Stimulated activated CD4-positive, alpha-beta T cell treated with anti-CD3 and anti-CD28 coated beads, Interleukin-15, amount 100 ng/mL, for 1 hour (primary cell): ENCODE measurements around the gene GAB1.

Experiments used
- DNase-seq, 2 donors: peaks; one replicate each; pipeline ENCODE4 v3.0.0-alpha.2; 2020; ENCODE audit warnings: low read depth in 1 of 2, low spot score in 1 of 2

The GAB1 gene

DNA sequence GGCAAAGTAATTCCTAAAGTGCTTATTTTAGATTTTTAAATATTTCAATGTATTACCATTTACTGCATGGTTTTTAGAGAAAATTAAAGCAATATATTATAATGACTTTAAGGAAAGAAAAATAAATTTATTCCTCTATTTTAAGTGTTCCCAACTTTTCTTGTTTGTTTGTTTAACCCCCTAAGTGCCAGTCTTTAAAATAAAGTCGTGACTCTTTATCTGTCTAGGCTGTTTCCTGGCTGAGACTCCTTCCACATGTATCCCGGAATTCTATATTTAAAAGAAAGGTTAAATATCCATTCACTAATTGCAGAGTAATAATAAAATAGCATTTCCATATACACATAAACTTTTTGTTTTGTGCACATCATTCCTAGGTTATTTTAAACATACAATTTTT is 71.2 kb downstream of the GAB1 start:
- no peak for DNase-seq

DNA sequence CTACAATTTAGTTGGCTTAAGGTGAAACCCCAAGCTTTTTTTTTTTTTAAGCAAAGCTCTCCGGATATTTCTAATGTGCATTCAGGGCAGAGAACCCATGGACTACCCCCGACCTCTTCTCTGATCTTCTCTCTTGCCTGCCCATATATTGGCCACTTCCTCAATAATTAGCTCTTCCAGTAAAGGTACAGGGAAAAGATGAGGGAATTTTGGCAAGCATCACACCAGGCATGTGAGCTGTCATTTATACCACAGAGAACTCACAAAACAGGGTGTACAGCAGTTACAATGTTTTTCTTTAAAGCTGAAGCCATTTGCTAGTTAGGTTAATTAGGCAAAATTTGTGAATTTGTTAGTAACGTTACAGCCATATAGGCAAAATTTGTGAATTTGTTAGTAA is 73.3 kb downstream of the GAB1 start:
- no peak for DNase-seq

DNA sequence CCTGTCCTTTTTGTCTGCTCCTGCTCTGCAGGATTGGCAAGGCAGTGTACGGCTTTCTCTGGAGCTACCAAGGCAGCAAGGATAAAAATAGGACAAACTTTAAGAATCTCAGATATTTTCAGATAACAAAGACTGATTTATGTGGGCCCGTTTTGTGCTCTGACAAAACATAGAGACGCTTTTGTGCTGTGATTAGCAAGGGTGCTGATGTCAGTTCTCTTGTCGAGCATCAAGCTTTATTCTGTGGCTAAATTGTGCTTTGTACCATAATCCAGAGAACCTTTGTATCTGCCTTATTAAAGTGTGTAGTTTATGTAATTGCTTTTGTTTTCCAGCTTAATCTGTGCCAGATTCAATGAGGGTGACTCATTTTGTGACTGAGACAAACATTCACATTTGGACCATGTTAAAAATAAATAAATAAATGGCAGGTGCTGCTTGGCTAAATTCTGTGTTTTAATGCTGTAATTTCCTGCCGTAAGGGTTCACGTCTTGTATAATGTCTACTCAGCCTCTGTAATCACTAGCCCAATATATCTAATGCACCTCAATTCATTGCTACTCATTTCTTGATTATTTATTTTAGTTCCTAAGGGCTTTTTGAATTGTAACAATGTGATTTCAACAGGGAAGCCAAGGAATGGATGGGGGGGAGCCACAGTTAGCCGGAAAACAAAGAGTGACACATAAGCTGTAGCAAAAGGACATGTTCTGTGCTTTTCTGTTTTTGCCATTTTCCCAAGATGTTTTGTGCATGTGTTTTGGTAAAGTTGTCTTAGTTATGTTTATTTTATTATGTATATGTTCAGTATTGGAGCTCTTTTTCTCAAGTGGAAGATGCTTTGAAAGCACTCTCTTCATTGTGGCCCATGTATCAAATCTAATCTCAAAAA is 75.1 kb downstream of the GAB1 start:
- DNase-seq, result no peak

DNA sequence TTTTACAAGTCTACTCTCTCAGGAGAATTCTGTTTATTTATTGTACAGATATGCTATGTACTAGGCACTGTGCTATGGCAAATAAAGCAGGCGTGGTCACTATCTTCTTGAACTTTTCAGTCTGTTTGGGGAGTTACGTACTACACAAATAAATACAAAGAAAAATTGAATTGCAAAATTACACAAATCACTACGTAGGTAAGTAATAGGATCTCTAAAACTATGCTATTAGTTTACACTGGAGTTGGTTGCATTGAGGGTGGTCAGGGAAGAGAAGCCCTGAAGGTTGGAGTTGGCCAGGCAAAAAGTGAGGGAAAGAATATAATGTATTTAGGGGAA is 75.7 kb downstream of the GAB1 start:
- DNase-seq, result no peak

DNA sequence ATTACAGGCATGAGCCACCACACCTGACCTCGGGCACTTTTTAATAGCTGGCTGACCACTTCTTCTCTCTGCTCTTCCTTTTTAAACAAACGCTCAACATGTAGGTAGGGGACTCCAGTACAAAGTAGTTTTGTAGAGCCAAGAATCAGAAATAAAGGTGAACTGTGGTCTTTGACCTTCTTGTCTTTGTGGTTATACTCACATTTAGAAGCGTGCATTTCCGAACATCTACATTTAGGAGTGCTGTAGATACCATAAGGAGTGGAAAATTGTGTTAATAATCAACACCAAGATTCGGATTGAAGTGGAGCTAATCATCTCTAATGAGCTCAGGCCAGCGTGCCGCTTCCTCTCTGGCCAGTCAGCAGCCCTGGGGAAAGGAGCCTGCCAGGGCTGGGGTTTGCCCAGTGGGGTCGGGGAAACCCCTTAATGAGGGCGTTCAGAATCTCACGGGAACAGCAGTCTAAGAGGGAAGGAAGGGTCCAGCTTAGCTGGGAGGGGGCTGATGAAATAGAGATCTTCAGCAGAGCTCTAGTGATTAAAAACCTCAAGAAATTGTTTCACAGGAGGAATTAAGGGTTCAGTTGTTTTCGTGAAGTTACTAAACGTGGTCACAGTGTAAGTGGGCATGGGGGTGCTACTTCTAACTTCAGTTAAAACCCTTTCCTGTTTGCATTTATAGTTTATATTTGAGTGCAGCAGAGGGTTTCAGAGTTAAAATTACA is 81.2 kb downstream of the GAB1 start:
- no peak for DNase-seq

DNA sequence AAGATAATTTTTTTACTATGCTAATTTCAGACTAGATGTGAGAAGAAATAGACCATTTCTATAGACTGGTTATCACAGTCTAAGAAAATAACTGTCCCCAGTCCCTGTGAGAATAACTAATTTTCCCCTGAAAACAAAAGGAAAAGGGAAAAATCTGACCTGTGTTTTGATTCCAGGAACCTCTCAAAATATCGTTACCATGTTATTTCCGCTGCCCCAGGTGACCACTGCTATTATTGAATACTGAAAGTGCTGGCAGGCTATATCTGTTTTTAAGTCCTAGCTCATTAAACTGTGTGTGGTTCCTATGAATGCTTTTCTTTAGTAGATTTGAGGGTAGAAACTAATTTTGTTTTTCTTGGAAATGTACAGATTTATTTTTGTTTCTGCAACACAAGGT is 83.6 kb downstream of the GAB1 start:
- DNase-seq, result no peak

DNA sequence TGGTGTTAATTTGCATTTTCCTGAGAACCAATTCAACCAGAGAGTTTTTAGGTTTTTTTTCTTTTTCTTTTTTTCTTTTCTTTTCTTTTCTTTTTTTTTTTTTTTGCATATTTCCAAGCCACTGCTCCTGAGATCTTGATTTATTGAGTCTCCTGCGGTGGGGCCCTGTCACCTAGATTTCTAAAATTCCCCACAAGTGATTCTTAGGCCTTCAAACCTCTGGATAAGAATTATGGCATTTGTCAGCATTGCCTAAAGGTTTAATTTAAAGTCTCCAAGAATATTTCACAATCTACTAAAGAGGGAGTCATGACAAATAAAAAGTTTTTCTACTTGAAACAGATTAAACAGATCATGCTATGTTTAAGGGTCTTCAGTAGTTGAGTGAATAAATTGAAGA is 84.9 kb downstream of the GAB1 start:
- no peak for DNase-seq

DNA sequence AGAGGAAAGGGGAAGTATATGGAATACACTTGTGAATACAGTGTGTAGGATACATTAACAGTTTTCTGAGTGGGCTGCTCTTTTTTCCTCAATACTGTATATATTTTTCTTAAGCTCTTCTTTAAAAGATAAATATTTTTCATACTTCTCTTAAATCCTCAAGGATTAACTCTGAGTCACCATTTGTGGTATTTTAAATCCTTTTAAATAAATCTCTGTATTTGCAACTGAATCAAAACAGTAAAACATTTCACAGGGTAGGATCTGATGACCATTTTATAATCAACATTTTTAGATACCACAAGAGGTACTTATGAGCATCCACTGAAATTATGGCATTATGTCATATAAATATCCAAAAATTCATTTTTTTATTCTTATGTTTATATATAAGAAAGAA is 87.6 kb downstream of the GAB1 start:
- no peak for DNase-seq

DNA sequence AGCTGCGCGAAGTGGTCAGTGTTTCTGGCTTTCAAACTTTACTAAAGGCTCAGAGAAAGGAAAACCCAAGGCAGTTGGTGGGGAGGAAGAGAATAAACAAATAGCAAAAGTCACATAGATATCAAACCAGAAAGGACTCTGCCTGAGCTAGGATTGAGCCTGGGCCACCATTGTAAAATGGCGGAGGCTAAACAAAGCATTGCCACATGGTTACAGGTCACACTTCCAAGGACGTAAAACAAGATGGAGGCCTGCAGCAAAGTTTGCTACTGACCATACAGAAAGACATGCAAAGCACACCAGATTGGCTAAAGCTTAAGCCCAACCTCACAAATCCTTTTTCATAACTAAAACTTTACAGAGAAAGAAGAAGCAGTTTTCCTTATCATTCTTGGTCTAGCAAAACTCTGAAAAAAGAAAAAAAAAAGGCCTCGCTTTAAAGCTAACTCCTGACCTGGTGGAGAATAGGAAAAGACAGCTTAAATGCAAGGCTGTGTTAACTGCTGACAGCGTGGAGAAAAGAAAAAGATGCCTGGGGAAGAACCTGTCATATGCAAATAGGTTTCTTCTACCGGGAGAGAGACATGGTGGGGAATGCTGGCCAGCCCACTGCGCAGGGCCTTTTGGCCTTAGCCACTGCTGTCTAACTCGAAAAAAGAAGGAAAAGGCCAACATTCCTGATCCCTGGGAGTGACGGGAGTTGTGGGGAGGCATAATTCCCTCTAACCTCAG is 95.0 kb downstream of the GAB1 start:
- DNase-seq, result no peak

DNA sequence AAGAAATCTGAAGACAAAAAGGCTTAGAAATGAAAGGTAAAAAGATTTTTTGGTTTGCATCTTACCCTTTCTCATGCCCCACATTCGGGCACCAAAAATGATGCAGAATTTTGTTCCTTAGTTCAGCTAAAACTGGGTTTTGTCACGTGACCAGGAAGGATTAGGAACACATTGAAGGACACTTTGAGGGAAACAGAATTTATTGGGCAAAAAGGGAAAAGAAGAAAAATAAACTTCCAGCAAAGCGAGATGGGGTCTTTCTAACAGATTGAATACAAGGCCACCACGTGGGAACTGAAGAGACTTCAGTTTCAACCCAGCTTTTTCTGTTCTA is 95.5 kb downstream of the GAB1 start:
- DNase-seq, result no peak

DNA sequence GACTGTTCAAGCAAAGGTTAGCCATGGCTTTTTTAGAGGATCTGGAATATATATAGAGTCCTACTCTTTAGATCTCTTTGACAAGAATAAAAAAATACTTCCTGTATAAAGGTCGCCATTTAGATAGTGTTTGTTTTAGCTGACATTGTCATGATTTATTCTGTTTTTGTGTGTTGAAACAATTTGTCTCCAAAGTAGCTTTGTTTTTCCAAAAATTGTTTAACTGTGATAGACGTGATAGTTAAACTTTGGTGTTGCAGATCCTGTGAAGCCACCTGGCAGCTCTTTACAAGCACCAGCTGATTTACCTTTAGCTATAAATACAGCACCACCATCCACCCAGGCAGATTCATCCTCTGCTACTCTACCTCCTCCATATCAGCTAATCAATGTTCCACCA is 96.6 kb downstream of the GAB1 start:
- DNase-seq, result no peak

DNA sequence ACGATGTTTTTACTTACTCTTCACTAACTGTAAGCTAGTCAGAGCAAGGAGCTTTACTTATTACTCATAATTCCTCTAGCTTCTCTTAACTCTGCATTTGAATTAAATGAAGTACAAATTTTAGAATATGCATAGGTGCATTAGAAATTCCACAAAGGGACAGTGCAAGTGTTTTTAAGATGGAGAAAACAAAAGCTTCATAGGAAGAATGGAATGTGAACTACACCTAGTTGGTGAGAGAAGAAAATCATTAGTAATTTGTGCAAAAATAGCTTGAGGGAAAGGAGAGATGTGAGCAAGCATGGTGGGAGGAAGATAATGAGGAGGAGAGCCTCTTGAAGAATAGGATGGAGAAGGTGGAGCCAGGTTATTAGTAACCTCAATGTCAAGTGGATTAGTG is 99.3 kb downstream of the GAB1 start:
- DNase-seq, result no peak

DNA sequence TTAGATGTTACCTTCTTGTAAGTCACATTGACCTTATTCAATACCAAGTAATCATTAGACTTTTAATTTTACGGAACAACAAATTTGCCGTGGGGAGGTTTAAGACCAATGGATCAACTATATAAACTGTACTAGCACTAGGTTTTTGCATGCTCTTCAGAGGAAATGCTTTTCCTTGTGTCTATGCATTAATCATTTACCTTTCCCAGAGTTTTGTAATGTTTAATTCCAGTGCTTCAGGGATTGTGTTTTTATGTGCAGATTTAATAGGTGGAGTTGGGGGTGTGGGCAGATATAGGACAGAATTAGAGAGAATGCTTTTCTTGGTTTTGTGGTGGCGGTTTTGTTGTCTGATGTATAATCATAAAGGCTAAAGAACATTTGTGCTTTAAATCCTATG is 100.8 kb downstream of the GAB1 start:
- DNase-seq, result no peak

DNA sequence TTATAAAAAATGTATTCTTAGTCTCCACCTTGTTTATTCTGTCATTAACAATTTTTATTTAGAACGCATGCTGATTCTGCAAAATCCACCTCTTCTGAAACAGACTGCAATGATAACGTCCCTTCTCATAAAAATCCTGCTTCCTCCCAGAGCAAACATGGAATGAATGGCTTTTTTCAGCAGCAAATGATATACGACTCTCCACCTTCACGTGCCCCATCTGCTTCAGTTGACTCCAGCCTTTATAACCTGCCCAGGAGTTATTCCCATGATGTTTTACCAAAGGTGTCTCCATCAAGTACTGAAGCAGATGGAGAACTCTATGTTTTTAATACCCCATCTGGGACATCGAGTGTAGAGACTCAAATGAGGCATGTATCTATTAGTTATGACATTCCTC is 101.3 kb downstream of the GAB1 start:
- DNase-seq, result no peak

DNA sequence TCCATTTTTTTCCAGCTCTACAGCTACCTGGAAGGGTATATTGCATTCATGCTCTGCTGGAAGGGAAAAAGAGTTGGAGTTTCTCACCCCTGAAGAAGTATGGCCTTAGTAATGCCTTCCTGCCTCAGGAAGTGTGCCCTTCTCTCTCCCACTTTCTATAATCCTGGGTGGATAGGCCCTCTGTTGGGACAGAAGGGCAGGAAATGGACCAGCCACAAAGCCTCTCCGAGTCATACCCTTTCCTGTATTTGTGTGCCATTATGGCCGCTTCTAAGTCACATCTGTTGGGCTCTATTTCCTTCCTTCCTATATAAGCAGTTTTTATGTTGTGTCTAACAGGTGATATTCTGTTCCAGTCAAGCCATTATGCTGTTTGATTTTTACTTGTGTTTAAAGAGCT is 102.0 kb downstream of the GAB1 start:
- DNase-seq, result no peak

DNA sequence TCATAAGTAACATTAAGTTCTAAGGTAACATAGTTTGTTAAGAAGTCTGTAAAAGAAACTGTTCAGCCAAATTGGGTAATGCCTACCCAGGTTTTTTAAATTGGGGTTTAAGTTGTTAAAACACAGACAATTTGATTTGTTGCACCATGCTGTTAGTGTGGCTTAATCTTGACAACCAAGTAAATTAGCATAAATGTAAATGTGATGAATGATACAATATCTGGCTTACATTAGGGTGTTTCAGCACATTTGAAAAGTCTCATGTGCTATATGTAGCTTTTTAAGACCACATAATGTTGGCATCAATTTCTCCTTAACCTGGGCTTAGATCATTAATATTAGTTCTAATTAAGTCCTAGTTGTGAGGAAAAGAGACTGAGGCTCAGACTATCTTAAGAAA is 104.4 kb downstream of the GAB1 start:
- no peak for DNase-seq

DNA sequence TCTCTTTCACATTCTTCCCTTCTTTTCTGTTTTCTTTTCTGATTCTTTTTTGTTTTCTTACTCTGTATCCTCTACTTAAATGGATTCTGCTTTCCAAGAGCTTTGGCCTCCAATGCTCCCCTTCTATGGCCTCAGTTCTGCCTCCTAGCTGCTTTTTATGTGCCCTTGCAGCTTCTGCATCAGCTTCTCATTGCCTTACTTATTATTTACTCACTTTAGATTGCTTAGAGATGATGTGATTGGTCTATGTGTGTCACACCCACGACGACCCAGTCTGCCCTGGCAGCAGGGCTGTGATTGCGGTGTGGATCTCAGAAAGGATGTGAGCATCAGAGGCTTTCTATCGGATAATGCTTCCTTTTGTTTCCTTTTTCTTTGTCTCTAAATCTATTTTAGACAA is 105.0 kb downstream of the GAB1 start:
- DNase-seq, result no peak

DNA sequence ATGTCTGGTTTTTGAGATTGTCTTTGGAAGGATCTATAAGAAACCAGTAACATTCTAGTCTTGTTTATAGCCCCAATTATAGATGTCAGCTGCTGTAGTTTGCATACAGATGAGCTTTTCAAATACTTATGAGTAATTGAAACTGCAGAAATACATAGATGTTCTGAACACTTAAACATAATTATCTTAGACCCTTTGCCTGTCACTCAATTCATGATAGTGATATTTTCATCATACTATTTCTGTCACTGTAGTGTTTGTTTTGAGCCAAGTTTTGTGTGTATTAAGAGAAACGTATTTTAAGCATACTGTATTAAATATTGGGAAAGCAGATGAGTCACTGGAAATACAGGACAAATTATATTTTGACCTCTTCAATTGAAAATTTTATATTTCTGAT is 107.1 kb downstream of the GAB1 start:
- no peak for DNase-seq

DNA sequence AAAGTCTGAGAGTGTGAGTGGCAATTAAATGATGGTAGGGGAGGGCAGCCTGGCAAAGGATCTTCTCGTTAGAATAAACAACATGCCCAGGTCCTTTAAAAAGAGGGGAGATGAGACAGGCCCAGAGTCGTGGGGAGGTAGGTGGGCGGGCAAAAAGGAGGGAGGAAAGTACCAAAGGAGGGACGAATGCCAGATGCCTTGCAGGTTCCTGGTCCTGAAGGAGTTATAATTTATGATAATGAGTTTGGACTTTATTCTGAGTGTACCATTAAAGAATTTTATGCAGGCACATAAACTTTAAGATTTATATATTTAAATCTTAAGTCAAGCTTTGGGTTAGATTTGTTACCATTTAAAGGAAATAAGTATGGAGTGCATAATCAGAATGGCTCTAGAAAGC is 114.5 kb downstream of the GAB1 start:
- DNase-seq, result no peak

DNA sequence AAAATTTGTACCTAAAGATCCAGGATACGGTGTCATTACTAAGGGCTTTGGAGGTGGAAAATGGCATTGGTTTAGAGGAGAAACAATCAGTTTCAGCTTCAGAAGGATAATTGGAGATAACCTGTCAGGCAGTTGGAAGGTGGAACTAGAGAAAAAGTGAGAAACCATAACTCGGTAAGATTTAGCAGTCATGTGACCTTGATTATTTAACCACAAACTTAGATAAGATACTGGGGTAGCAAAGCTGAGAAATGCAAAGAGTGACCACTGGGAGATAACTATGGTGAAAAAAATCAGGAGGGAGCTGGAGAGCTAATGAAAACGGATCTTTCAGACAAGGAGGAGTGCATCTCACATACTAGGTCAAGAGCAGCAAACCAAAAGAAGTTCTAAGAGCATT is 118.5 kb downstream of the GAB1 start:
- DNase-seq, result no peak

DNA sequence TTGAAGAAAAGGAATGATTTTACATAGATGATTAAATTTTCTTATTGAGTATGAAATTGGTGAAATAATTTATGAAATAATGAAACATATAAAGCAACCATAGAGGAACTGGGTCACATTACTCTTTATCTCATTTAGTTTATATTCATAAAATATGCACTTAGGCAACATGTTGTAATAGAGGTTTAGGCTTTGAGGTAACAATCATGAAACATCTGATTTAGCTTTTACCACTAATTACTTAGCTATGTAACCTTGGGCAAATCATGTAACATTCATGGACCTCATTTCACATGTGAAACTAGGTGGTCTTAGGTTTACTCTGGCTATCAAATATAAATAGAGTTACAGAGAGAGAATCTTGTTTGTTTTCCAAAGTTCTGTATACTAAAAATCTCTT is 122.3 kb downstream of the GAB1 start:
- no peak for DNase-seq
